ENCODE data around the gene NDUFB7.

GRCh38 chr19:14533450-14533849, 38.4 kb downstream of the NDUFB7 start:
- TF ChIP-seq CTCF (IDR thresholded peaks at IDR 0.05; ENCODE audit: low read depth, low read length, poor library complexity, severe bottlenecking) (no peak), EZH2phosphoT487 (IDR thresholded peaks at IDR 0.05; ENCODE audit: borderline replicate concordance, low read length) (no peak)

All from DOHH2 (cell line).